Uterus (tissue), 4 donors: ENCODE results near the gene ATP5PB. TPM values are rescaled to one million over a fixed set of nuclear protein-coding genes. Genes with fewer than 3 reads are reported as not detected.

ENCODE experiments used
- DNase-seq, 2 donors: peaks; one replicate each; pipeline ENCODE4 v3.0.0-alpha.2; 2019 to 2020
- H3K27ac ChIP-seq, 2 donors: fragments of 200-600 bp; sonication (generic); 1 replicate in 1 of 2; 2 replicates in 1 of 2; pipeline ENCODE4 v1.5.1; 2016 to 2018
- H3K27me3 ChIP-seq, 2 donors: fragments of 200-600 bp; sonication (generic); one replicate each; pipeline ENCODE4 v1.5.1; 2018 to 2019; ENCODE audit warnings: control low read depth in 1 of 2
- H3K36me3 ChIP-seq, 2 donors: fragments of 200-600 bp; sonication (generic); one replicate each; pipeline ENCODE4 v1.5.1; 2019; ENCODE audit warnings: control low read depth in 1 of 2
- H3K4me1 ChIP-seq, 2 donors: fragments of 200-600 bp; sonication (generic); one replicate each; pipeline ENCODE4 v1.5.1; 2018 to 2019; ENCODE audit warnings: control low read depth in 1 of 2
- H3K4me3 ChIP-seq, 2 donors: fragments of 200-600 bp; sonication (generic); 1 replicate in 1 of 2; 2 replicates in 1 of 2; pipeline ENCODE4 v1.5.1; 2018 to 2019; ENCODE audit warnings: mild to moderate bottlenecking in 1 of 2
- H3K9me3 ChIP-seq, 2 donors: fragments of 200-600 bp; sonication (generic); one replicate each; pipeline ENCODE4 v1.5.1; 2019; ENCODE audit warnings: control low read depth in 1 of 2
- POLR2A ChIP-seq, 2 donors: fragments of 450-650 bp; IDR thresholded peaks; one replicate each; pipeline ENCODE4 v1.6.1; 2016; ENCODE audit warnings: antibody characterized with exemption in 2 of 2, mild to moderate bottlenecking in 1 of 2, moderate library complexity in 1 of 2
- intact Hi-C: fragments of 100-400 bp; cut with DNase I; formaldehyde crosslinking; loops from one replicate; pipeline ENCODE4 v1.15.1; 2023; ENCODE audit warnings: low total_unique reads
- total RNA-seq, 4 donors: library from RNA; depleted of rRNA in 3 of 4; stranded (reverse); fragments of >200 nt in 3 of 4; gene quantifications; one replicate each; pipeline versions ENCODE4 v1.1.0 to v1.2.4, GENCODE V29; 2014 to 2023
- TF ChIP-seq, protein P1 (sequence below), 4 experiments: fragments of 200-600 bp in 2 of 4; fragments of 450-650 bp in 2 of 4; sonication (generic) in 2 of 4; IDR thresholded peaks; one replicate each; pipeline ENCODE4 v1.5.1; 2016 to 2019; ENCODE audit warnings: antibody characterized with exemption in 4 of 4, mild to moderate bottlenecking in 2 of 4, moderate library complexity in 1 of 4
- donor health status: DM: yes; HTN: yes; CAD: no.

The ATP5PB gene
- total RNA-seq, 4 donors from 2014 or later: 151 to 184 (median 161) TPM

DNA sequence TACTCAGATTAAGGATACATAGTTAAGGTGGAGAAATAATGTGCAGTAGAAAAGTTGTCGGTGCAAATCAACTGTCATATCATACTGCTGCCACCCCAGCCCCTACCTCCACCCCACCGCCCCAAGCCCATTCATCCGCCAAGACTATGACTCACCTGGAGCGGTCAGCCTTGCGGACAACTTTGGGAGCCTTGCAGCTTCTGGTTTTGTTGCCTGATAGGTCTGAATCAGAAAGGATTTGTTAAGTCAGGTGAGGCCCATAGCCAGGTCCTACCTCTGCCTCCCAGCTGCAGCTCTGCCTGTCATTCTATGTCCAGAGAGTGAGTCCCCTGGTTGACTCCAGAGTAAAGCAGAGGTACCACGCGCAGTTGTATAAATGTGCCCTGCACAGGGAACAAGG, 37.2 kb downstream of the ATP5PB start:
- DNase-seq: no peak
- Histone ChIP-seq H3K27ac (no peak overlapping the region), H3K9me3 (no peaks in the 10 kb centered on the region), H3K4me1 (no peaks in the 10 kb centered on the region), H3K36me3 (no peaks in the 10 kb centered on the region), H3K4me3 (no peak overlapping the region), H3K27me3 (no peaks in the 10 kb centered on the region)
- TF ChIP-seq, protein P1, sequence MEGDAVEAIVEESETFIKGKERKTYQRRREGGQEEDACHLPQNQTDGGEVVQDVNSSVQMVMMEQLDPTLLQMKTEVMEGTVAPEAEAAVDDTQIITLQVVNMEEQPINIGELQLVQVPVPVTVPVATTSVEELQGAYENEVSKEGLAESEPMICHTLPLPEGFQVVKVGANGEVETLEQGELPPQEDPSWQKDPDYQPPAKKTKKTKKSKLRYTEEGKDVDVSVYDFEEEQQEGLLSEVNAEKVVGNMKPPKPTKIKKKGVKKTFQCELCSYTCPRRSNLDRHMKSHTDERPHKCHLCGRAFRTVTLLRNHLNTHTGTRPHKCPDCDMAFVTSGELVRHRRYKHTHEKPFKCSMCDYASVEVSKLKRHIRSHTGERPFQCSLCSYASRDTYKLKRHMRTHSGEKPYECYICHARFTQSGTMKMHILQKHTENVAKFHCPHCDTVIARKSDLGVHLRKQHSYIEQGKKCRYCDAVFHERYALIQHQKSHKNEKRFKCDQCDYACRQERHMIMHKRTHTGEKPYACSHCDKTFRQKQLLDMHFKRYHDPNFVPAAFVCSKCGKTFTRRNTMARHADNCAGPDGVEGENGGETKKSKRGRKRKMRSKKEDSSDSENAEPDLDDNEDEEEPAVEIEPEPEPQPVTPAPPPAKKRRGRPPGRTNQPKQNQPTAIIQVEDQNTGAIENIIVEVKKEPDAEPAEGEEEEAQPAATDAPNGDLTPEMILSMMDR (IDR thresholded peaks at IDR 0.05): no peak
- no peak for TF ChIP-seq POLR2A (IDR thresholded peaks at IDR 0.05)
- intact Hi-C loops: no loop called here

DNA sequence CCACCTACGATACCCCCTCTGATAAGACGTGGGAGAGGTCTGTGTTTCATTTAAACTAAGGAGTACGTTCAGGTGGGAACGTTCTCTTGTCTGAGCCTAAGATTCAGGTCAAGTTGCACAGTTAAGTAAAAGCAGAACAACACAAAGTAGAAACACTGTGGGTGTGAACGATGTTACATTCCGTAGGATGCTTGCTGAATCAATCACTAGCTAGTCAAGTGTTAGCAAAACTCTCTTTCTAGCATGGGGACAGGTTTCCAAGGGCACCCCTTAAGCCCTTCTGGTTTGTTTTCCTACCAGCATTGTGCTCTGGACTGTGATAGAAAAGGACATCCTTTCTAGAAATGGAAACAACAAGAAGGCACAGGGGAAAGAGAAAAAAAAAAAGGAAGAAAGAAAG, 37.9 kb downstream of the ATP5PB start:
- no peaks in the 10 kb centered on the region for H3K27me3 ChIP-seq

DNA sequence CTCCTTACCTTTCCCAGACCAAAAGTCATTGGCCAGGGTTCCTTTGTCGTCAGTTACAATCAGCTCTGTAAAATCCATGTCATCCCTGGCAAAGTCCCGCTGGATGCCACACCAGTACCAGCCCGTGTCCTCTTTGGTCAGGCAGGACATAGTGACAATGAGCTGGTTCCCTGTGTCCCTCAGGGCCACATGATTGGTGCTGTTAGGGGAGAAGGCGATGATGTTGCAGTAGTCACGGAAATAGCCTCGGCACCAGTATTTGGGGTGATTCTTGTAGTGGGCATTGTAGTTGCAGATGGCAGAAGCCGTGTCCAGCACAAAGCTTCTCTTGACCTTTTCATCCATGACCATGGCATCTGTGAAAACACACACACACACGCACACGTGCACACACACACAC, 39.4 kb downstream of the ATP5PB start:
- Histone ChIP-seq H3K27me3 (no peaks in the 10 kb centered on the region), H3K36me3 (no peaks in the 10 kb centered on the region), H3K4me1 (no peaks in the 10 kb centered on the region), H3K9me3 (no peaks in the 10 kb centered on the region), H3K4me3 (no peak overlapping the region), H3K27ac (no peak overlapping the region)
- no peak for DNase-seq
- intact Hi-C loops: no loop called here
- TF ChIP-seq POLR2A (IDR thresholded peaks at IDR 0.05): no peak
- TF ChIP-seq, protein P1 (IDR thresholded peaks at IDR 0.05): no peak

More for the DNA sequence above, 37.9 kb downstream of the ATP5PB start:
- no peak overlapping the region for H3K27ac ChIP-seq
- no peak overlapping the region for H3K4me3 ChIP-seq
- TF ChIP-seq, protein P1 (IDR thresholded peaks at IDR 0.05): no peak
- TF ChIP-seq POLR2A (IDR thresholded peaks at IDR 0.05): no peak
- H3K36me3 ChIP-seq: no peaks in the 10 kb centered on the region
- no peak for DNase-seq
- intact Hi-C loops: no loop called here
- no peaks in the 10 kb centered on the region for H3K9me3 ChIP-seq
- H3K4me1 ChIP-seq: no peaks in the 10 kb centered on the region

DNA sequence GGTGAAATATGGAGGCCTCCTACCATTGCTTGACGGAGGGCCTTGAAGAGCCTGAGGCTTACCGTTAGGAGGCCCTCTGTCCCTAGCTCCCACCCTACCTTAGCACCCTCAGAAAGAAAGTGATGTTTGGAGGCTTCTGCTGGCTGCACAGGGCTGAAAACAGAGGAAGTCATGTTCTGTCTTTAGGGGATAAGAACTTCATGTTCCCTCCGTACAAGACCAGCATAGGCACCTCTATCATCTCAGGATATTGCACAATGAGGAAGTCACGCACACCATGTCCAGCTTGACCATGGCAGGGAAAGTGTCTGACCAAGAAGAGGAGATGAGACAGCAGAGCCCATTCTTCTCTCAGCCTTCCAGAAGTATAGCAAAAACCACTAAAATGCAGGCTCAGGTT, 40.3 kb downstream of the ATP5PB start:
- Histone ChIP-seq H3K27me3 (no peaks in the 10 kb centered on the region), H3K4me3 (no peak overlapping the region), H3K27ac (no peak overlapping the region), H3K4me1 (no peaks in the 10 kb centered on the region), H3K36me3 (no peaks in the 10 kb centered on the region), H3K9me3 (no peaks in the 10 kb centered on the region)
- no peak for DNase-seq
- TF ChIP-seq, protein P1 (IDR thresholded peaks at IDR 0.05): no peak
- no peak for TF ChIP-seq POLR2A (IDR thresholded peaks at IDR 0.05)
- intact Hi-C loops: no loop called here

DNA sequence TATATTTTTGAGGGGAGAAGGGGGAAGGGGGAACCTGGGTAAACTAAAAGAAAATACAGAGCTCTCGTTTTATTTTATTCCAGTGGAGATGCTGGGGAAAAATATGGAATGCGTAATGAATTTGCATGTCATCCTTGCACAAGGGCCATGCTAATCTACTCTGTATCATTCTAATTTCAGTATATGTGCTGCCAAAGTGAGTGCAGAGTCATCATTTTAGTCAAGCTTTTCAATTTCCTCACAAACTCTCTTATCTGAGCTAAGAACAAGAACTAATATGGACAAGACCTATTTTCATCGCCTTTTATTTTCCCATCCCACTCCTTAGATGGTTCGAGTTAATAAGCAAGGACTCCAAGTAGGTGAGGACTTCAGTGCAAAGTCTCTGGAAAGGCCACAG, 41.0 kb downstream of the ATP5PB start:
- no peaks in the 10 kb centered on the region for H3K4me1 ChIP-seq
- no peak for DNase-seq
- no peak overlapping the region for H3K27ac ChIP-seq
- no peaks in the 10 kb centered on the region for H3K9me3 ChIP-seq
- TF ChIP-seq, protein P1 (IDR thresholded peaks at IDR 0.05): no peak
- H3K27me3 ChIP-seq: no peaks in the 10 kb centered on the region
- H3K36me3 ChIP-seq: no peaks in the 10 kb centered on the region
- H3K4me3 ChIP-seq: no peak overlapping the region
- intact Hi-C loops: no loop called here
